Hematopoietic multipotent progenitor cell treated with erythropoietin and hydrocortisone succinate and interleukin-3 and kit ligand, for 8 days (in vitro differentiated cells): ENCODE results near the gene BRD3OS.

Experiments
- DNase-seq: peaks from one replicate; pipeline ENCODE4 v3.0.0-alpha.2; 2015

Gene BRD3OS

GRCh38 chr9:134007150-134007549, 18.1 kb upstream of the BRD3OS start:
- DNase-seq: peak; percentile 58

GRCh38 chr9:134007571-134007970, 17.7 kb upstream of the BRD3OS start:
- no peak for DNase-seq

GRCh38 chr9:134010310-134011173, 14.7 kb upstream of the BRD3OS start:
- peak; percentile 95 for DNase-seq

GRCh38 chr9:134011401-134011800, 13.9 kb upstream of the BRD3OS start:
- no peak for DNase-seq

- no peak for DNase-seq
Observed at GRCh38 chr9:134014946-134015345, 10.3 kb upstream of the BRD3OS start.

- no peak for DNase-seq
Observed at GRCh38 chr9:134024214-134024792, 978 bp upstream of the BRD3OS start.

- DNase-seq: peak; percentile 44
Observed at GRCh38 chr9:134025606-134026541, 593 bp downstream of the BRD3OS start.

- DNase-seq: no peak
Observed at GRCh38 chr9:134026581-134026980, 1.3 kb downstream of the BRD3OS start.

GRCh38 chr9:134026981-134027380, 1.7 kb downstream of the BRD3OS start:
- DNase-seq: no peak

GRCh38 chr9:134027561-134027960, 2.3 kb downstream of the BRD3OS start:
- DNase-seq: no peak

GRCh38 chr9:134028076-134028475, 2.8 kb downstream of the BRD3OS start:
- no peak for DNase-seq

- DNase-seq: no peak
Observed at GRCh38 chr9:134028575-134029247, 3.4 kb downstream of the BRD3OS start.

- no peak for DNase-seq
Observed at GRCh38 chr9:134029248-134030226, 4.3 kb downstream of the BRD3OS start.

- no peak for DNase-seq
Observed at GRCh38 chr9:134030821-134031470, 5.7 kb downstream of the BRD3OS start.

GRCh38 chr9:134031783-134032182, 6.5 kb downstream of the BRD3OS start:
- no peak for DNase-seq

- no peak for DNase-seq
Observed at GRCh38 chr9:134032456-134033222, 7.4 kb downstream of the BRD3OS start.

GRCh38 chr9:134033516-134034214, 8.4 kb downstream of the BRD3OS start:
- no peak for DNase-seq

- no peak for DNase-seq
Observed at GRCh38 chr9:134034215-134035040, 9.1 kb downstream of the BRD3OS start.
